Transverse colon (tissue), 3 donors: ENCODE data around the gene FAM83C.

Source experiments
- CTCF ChIP-seq, 5 experiments: fragments of 200-600 bp in 3 of 5; fragments of 450-650 bp in 2 of 5; sonication (generic) in 3 of 5; IDR thresholded peaks; 1 replicate in 2 of 5; 2 replicates in 3 of 5; pipeline ENCODE4 v1.5.1; 2016 to 2017; ENCODE audit warnings: antibody characterized with exemption in 5 of 5, inconsistent platforms in 3 of 5, mild to moderate bottlenecking in 2 of 5, moderate library complexity in 1 of 5
- POLR2A ChIP-seq: fragments of 450-650 bp; IDR thresholded peaks from one replicate; pipeline ENCODE4 v1.6.1; 2016; ENCODE audit warnings: antibody characterized with exemption, mild to moderate bottlenecking, moderate library complexity

- TF ChIP-seq CTCF (IDR thresholded peaks at IDR 0.05), result no peak
- no peak for TF ChIP-seq POLR2A
Observed at GRCh38 chr20:35243986-35244385, 48.2 kb downstream of the FAM83C start.
